Fibroblast of the conjunctiva (primary cell): Measurements from ENCODE around the gene NMNAT1.
"Not testable (repeated sequence)": the region's sequence is repeated elsewhere in the genome, so short reads cannot be mapped to it uniquely, and the experiment has no call there.

Source experiments
- DNase-seq: peaks from one replicate; pipeline ENCODE4 v3.0.0-alpha.2; 2010; ENCODE audit warnings: low read depth

The NMNAT1 gene

DNA sequence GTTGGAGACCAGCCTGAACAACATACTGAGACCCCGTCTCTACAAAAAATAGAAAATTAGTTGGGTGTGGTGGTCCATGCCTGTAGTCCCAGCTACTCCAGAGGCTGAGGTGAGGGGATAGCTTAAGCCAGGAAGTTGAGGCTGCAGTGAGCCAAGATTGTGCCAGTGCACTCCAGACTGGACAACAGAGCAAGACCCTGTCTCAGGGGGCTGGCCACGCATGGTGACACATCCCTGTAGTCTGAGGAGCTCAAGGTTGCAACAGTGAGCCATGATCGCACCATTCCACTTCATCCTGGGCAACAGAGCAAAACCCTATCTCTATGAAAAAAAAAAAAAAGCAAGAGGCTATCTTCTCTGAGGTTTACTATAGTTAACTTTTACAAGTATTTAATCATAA, 76.8 kb downstream of the NMNAT1 start:
- no peak for DNase-seq

DNA sequence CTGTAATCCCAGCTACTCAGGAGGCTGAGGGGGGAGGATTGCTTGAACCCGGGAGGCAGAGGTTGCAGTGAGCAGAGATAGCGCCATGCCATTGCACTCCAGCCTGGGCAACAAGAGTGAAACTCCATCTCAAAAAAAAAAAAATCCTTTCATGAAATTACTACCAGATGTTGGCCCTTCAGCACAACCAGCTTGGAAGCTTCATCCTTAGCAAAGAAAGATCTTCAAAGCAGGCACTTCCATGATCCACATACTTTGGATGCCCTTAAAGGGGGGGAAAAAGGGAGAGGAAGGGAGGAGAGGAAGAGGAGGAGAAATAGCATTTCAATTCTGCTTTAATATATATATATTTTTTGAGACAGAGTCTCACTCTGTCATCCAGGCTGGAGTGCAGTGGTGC, 77.4 kb downstream of the NMNAT1 start:
- not testable (repeated sequence) for DNase-seq

DNA sequence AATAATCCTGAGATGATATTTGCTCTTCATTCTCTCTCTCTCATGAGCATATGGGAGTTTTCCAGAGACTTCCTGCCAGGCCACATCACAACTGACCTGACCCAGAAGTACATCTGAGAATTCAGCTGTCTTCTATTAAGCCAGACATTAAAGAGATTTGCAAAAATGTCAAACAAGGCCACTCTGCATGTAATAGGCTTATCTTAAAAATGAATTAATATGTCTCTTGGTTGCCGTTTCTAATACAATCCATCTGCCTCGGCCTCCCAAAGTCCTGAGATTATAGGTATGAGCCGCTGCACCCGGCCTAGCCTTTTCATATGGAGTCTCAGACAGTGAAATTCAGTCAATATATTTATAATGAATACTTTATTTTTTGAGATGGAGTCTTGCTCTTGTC, 78.7 kb downstream of the NMNAT1 start:
- not testable (repeated sequence) for DNase-seq

DNA sequence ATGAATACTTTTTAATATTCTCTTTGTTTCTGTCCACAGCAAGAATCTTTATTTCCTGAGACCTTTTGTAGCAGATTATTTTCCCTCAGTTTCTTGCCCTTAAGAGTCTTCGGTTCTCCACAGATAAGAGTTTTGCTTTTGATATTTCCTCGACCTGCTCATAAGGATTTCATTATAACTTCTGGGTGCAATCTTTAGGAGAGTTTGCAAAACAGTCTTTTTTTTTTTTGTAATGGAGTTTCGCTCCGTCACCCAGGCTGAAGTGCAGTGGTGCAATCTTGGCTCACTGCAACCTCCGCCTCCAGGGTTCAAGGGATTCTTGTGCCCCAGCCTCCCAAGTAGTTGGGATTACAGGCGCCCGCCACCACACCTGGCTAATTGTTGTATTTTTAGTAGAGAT, 79.4 kb downstream of the NMNAT1 start:
- DNase-seq = no peak

DNA sequence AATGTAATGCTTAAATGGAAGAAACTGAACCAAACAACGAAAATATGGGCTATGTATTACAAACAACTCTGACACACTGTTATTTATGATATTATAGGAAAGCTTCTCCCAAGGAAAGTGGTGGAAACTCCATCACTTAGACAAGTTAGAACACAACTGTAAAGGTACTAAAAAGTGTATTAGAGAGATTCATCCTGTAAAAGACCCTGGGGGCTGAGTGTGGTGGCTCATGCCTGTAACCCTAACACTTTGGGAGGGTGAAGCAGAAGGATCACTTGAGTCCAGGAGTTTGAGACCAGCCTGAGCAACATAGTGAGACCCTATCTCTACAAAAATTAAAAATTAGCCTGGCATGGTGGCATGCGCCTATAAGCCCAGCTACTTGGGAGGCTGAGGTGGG, 82.1 kb downstream of the NMNAT1 start:
- DNase-seq = no peak

DNA sequence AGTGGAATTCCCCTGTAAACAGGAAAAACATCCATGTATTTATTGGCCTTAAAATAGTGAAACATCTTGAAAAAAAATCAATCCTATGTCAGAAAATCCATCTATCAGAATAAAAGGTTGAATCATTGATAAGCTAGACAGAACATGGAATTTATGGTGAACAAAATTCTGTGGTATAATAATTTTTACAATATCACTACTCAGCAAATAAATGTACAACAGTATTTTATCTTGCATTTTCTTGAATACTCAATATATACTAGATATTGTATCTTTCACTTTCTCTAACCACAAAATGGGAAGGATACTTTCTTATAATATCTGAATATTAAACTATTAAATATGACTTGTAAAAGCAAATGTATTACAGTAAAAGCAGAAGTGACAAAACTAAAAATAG, 83.8 kb downstream of the NMNAT1 start:
- DNase-seq = no peak

DNA sequence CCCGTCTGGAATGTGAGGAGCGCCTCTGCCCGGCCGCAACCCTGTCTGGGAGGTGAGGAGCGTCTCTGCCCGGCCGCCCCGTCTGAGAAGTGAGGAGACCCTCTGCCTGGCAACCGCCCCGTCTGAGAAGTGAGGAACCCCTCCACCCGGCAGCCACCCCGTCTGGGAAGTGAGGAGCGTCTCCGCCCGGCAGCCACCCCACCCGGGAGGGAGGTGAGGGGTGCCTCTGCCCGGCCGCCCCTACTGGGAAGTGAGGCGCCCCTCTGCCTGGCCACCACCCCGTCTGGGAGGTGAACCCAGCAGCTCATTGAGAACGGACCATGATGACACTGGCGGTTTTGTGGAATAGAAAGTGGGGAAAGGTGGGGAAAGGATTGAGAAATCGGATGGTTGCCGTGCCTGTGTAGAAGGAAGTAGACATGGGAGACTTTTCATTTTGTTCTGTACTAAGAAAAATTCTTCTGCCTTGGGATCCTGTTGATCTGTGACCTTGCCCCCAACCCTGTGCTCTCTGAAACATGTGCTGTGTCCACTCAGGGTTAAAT, 85.8 kb downstream of the NMNAT1 start:
- not testable (repeated sequence) for DNase-seq

DNA sequence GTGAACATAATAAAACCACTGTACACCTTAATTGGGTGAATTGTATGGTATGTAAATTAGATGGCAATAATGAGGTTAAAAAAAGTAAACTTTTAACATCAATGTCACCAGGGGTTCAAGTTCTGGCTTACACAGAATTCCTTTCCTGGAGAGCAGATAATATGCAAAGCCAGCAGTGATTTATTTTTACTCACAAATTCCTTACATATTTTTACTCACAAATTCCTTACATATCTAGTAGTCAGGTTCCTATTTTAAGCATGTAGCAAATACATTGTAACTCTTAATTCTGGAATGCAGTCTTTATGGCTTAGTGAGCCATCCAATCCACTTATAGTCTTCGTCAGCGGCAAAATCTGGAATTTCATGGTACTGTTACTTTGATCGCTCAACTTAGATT, 88.2 kb downstream of the NMNAT1 start:
- no peak for DNase-seq

DNA sequence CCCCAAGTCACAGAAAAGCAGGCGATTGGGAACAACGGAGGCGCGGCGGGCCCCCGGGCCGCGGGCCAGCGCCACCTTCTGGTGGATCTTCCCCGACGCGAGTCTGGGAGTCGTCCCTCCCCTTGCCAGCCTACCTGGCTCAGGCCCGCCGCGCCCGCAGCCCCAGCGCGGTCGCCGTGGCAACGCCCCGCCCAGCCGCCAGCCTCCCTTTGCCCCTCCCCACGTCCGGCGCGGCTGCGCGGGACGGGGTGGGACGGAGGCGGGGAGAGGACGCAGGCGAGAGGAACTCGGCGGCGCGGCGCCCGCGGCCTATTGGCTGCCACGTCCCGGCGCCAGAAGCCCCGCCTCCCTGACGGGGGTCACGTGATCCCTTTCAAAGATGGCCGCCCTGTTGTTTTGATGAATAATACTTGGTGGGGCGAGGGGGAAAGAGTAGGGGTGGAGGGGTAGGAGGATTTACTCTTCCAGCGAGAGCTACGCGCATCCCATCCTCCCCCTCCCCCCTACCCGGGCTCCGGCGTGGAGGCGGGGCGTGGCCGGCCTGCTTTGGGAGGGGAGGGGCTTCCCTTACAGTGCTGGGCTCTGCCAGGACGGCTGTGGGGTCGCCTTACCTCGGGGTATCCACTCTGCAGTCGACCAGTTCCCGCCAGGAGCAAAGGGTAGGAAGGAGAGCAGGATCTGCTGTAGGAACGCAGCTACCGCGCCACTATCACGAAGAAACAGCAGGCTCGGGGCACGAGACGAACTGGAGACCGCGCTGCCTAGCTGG, 89.5 kb downstream of the NMNAT1 start, which contains the start of gene UBE4B:
UBE4B (plus strand) TSS at position 369 of the 769 bp plus-strand sequence. CDS start 713 bp downstream, outside the sequence.
- peak; percentile 96 for DNase-seq

DNA sequence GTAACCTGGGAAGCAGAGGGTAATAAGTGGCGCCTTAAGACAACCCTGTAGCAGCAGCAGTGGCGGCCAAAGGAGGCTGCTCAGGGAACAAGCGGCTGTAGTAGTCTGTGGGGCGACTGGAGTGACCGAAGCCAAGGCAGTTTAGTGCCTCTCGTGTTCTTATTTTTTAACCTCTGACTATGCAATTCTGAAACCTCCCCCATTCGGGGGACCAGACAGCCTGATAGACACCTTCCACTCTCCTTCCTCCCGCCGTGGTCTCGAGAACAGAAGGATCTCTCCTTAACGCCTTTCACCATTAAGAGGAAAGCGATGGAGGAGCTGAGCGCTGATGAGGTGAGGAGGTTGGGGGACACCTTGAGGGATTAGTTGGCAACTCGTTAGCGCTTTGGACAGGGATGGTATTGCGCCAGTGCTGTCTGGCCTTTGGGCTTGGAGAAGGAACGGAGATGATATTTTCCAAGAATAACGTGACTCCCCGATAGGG, 90.1 kb downstream of the NMNAT1 start:
- DNase-seq = no peak
